Astrocyte of the cerebellum (primary cell): ENCODE results near the gene TMSB10.
"Not testable (repeated sequence)": the region's sequence is repeated elsewhere in the genome, so short reads cannot be mapped to it uniquely, and the experiment has no call there.

ENCODE experiments used
- DNase-seq: peaks from one replicate; pipeline ENCODE4 v3.0.0-alpha.2; 2011; ENCODE audit warnings: low read depth
- H3K4me3 ChIP-seq: 2 replicates; pipeline ENCODE4 v1.5.1; 2011; ENCODE audit warnings: mild to moderate bottlenecking, low read depth, low read length, moderate library complexity
- CTCF ChIP-seq: IDR thresholded peaks from 2 replicates; pipeline ENCODE4 v1.5.1; 2012; ENCODE audit warnings: low read length, low read depth, moderate library complexity, mild to moderate bottlenecking; ENCODE audit errors: missing control alignments
- in situ Hi-C: cut with HindIII; loops from 2 replicates; pipeline ENCODE4 v1.10.0; 2017; ENCODE audit warnings: low sequenced_read_pairs

The TMSB10 gene

GRCh38 chr2:84906900-84907714 lies 1.7 kb downstream of the TMSB10 start:
- in situ Hi-C loops: loop anchor here (10.0 kb wide), 1 partner anchor 58 kb away; no protein-coding TSS in a partner anchor

GRCh38 chr2:84908948-84909713 lies 3.7 kb downstream of the TMSB10 start:
- no peak for TF ChIP-seq CTCF
- in situ Hi-C loops: loop anchor here (10.0 kb wide), 1 partner anchor 56 kb away; no protein-coding TSS in a partner anchor
- no peak overlapping the region for H3K4me3 ChIP-seq
- no peak for DNase-seq

More at GRCh38 chr2:84906900-84907714, 1.7 kb downstream of the TMSB10 start:
- no peak for TF ChIP-seq CTCF
- peak overlapping the region; percentile 97 for H3K4me3 ChIP-seq
- DNase-seq: no peak

GRCh38 chr2:84911135-84911678 lies 5.8 kb downstream of the TMSB10 start:
- no peak overlapping the region for H3K4me3 ChIP-seq
- no peak for TF ChIP-seq CTCF
- in situ Hi-C loops: no loop called here
- no peak for DNase-seq

GRCh38 chr2:84912984-84913383 lies 7.5 kb downstream of the TMSB10 start:
- no peak for TF ChIP-seq CTCF
- no peak overlapping the region for H3K4me3 ChIP-seq
- DNase-seq: no peak
- in situ Hi-C loops: no loop called here

GRCh38 chr2:84914334-84914733 lies 8.9 kb downstream of the TMSB10 start:
- H3K4me3 ChIP-seq: no peak overlapping the region
- TF ChIP-seq CTCF: no peak
- no peak for DNase-seq
- in situ Hi-C loops: no loop called here

- DNase-seq, H3K4me3 ChIP-seq: not testable (repeated sequence)
- in situ Hi-C loops: loop anchor here (5.0 kb wide), 1 partner anchor 68 kb away; no protein-coding TSS in a partner anchor
These were observed 10.2 kb downstream of the TMSB10 start for GRCh38 chr2:84915675-84916074.

- DNase-seq, H3K4me3 ChIP-seq: not testable (repeated sequence)
- in situ Hi-C loops: loop anchor here (5.0 kb wide), 1 partner anchor 71 kb away; no protein-coding TSS in a partner anchor
These were observed 12.4 kb downstream of the TMSB10 start for GRCh38 chr2:84917821-84918220.
